Measurements from ENCODE around the gene E2F7. TPM values are rescaled to one million over a fixed set of nuclear protein-coding genes. Genes with fewer than 3 reads are reported as not detected.

E2F7 gene
- polyA plus RNA-seq, 10 donors, result 2.3 to 5.0 (median 4.3) TPM

- DNase-seq, result no peak
Observed at GRCh38 chr12:77062846-77063461, 2.4 kb downstream of the E2F7 start.

- no peak for DNase-seq
Observed at GRCh38 chr12:77062396-77062795, 3.0 kb downstream of the E2F7 start.

GRCh38 chr12:77060883-77061240 is 4.5 kb downstream of the E2F7 start:
- no peak for DNase-seq

GRCh38 chr12:77060136-77060882 is 5.1 kb downstream of the E2F7 start:
- DNase-seq, result no peak

GRCh38 chr12:77058740-77059139 is 6.6 kb downstream of the E2F7 start:
- no peak for DNase-seq

- no peak for DNase-seq
Observed at GRCh38 chr12:77054851-77055250, 10.5 kb downstream of the E2F7 start.

GRCh38 chr12:77053259-77053658 is 12.1 kb downstream of the E2F7 start:
- no peak for DNase-seq

GRCh38 chr12:77049767-77050353 is 15.5 kb downstream of the E2F7 start:
- DNase-seq, result peak; percentile 38 to 57 (median 38)

GRCh38 chr12:77047341-77048109 is 17.8 kb downstream of the E2F7 start:
- no peak for DNase-seq

GRCh38 chr12:77046468-77046867 is 18.9 kb downstream of the E2F7 start:
- DNase-seq, result no peak

GRCh38 chr12:77045183-77045582 is 20.2 kb downstream of the E2F7 start:
- no peak for DNase-seq

GRCh38 chr12:77044721-77045120 is 20.6 kb downstream of the E2F7 start:
- DNase-seq, result no peak

GRCh38 chr12:77042833-77043232 is 22.5 kb downstream of the E2F7 start:
- no peak for DNase-seq

GRCh38 chr12:77040231-77040630 is 25.1 kb downstream of the E2F7 start:
- no peak for DNase-seq

GRCh38 chr12:77035226-77035625 is 30.1 kb downstream of the E2F7 start:
- DNase-seq, result no peak

- DNase-seq, result no peak
Observed at GRCh38 chr12:77033658-77034536, 31.5 kb downstream of the E2F7 start.

- DNase-seq, result peak in 1 of 3 donors; percentile 8
Observed at GRCh38 chr12:77032406-77032805, 33.0 kb downstream of the E2F7 start.

- DNase-seq, result no peak
Observed at GRCh38 chr12:77031745-77032144, 33.6 kb downstream of the E2F7 start.

- no peak for DNase-seq
Observed at GRCh38 chr12:77025782-77026314, 39.5 kb downstream of the E2F7 start.

GRCh38 chr12:77023501-77023900 is 41.9 kb downstream of the E2F7 start:
- DNase-seq, result no peak

GRCh38 chr12:77019920-77020319 is 45.4 kb downstream of the E2F7 start:
- DNase-seq, result no peak
